Nephron (organoid): Measurements from ENCODE around the gene ZSWIM6.

Source experiments
- H3K27ac Mint-ChIP-seq, 3 experiments: 2 replicates each; pipeline ENCODE4 v1.8.0; 2020; ENCODE audit warnings: mixed read lengths in 3 of 3, mild to moderate bottlenecking in 2 of 3, moderate library complexity in 1 of 3
- H3K27me3 Mint-ChIP-seq: 2 replicates; pipeline ENCODE4 v1.8.0; 2021; ENCODE audit warnings: low read depth, mild to moderate bottlenecking, moderate library complexity, mixed read lengths
- H3K36me3 Mint-ChIP-seq: 2 replicates; pipeline ENCODE4 v1.8.0; 2020; ENCODE audit warnings: low read depth, mixed read lengths
- H3K4me1 Mint-ChIP-seq: 2 replicates; pipeline ENCODE4 v1.8.0; 2020; ENCODE audit warnings: mixed read lengths
- H3K4me3 Mint-ChIP-seq, 3 experiments: 2 replicates each; pipeline ENCODE4 v1.8.0; 2020; ENCODE audit warnings: mild to moderate bottlenecking in 3 of 3, mixed read lengths in 3 of 3, moderate library complexity in 2 of 3
- H3K9me3 Mint-ChIP-seq: 2 replicates; pipeline ENCODE4 v1.8.0; 2020; ENCODE audit warnings: mixed read lengths
- TF ChIP-seq, protein P1 (sequence below), 3 experiments: fragments of 200-600 bp; sonication (generic); IDR thresholded peaks; one replicate each; pipeline ENCODE4 v1.5.0; 2021; ENCODE audit warnings: antibody characterized with exemption in 3 of 3; ENCODE audit not compliant: unreplicated experiment in 3 of 3

ZSWIM6 gene

DNA sequence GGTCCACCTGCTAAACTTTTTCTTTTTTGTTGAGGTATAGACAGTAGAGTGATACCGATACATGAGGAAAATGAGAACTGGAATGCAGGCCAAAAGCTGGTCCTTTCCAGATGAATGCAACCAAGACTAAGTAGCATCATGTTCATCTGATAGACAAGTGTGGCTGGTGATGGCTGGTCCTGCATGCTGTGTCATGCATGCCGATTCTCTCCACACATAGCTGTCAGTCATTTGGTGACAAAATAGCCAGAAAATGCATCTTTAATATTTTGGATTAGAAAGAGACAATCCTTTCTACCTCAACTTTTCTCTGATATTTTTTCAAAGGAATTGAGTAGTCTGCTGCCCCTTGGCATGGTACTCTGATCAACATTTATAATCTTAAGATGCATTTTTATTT lies 49.9 kb downstream of the ZSWIM6 start:
- no peak overlapping the region for H3K4me3 Mint-ChIP-seq
- H3K27me3 Mint-ChIP-seq = no peaks in the 10 kb centered on the region
- H3K36me3 Mint-ChIP-seq = peaks cover 26% of the 10 kb centered on the region
- H3K9me3 Mint-ChIP-seq = no peaks in the 10 kb centered on the region
- TF ChIP-seq, protein P1, sequence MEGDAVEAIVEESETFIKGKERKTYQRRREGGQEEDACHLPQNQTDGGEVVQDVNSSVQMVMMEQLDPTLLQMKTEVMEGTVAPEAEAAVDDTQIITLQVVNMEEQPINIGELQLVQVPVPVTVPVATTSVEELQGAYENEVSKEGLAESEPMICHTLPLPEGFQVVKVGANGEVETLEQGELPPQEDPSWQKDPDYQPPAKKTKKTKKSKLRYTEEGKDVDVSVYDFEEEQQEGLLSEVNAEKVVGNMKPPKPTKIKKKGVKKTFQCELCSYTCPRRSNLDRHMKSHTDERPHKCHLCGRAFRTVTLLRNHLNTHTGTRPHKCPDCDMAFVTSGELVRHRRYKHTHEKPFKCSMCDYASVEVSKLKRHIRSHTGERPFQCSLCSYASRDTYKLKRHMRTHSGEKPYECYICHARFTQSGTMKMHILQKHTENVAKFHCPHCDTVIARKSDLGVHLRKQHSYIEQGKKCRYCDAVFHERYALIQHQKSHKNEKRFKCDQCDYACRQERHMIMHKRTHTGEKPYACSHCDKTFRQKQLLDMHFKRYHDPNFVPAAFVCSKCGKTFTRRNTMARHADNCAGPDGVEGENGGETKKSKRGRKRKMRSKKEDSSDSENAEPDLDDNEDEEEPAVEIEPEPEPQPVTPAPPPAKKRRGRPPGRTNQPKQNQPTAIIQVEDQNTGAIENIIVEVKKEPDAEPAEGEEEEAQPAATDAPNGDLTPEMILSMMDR (IDR thresholded peaks at IDR 0.05; ENCODE audit: unreplicated experiment in 3 of 3) = no peak
- peak overlapping the region in 1 of 3 experiments; percentile 49 for H3K27ac Mint-ChIP-seq
- peaks cover 51% of the 10 kb centered on the region for H3K4me1 Mint-ChIP-seq

DNA sequence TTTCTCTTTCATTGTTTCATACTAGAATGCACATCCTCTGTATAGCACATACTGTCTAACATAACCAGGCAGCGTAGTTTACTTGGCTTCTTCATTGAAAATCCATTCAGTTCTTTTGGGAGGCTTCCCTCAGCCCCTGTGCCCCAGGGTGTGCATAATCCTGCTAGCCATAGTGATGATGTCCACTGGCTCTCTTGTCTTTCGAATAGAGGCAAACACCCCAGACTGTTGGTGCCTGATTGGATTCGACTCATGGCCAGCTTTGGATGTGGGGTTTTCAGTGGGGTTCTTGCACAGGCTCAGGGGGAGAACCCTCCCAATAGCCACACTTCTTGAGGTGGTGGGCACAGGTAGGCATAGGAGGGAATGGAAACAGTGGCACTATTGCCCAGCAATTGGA lies 53.6 kb downstream of the ZSWIM6 start:
- peak overlapping the region; percentile 28 to 59 (median 58) for H3K27ac Mint-ChIP-seq
- TF ChIP-seq, protein P1 (IDR thresholded peaks at IDR 0.05; ENCODE audit: unreplicated experiment in 3 of 3) = no peak
- peaks cover 51% of the 10 kb centered on the region for H3K4me1 Mint-ChIP-seq
- no peaks in the 10 kb centered on the region for H3K9me3 Mint-ChIP-seq
- H3K36me3 Mint-ChIP-seq = peaks cover 14% of the 10 kb centered on the region
- no peak overlapping the region for H3K4me3 Mint-ChIP-seq
- H3K27me3 Mint-ChIP-seq = no peaks in the 10 kb centered on the region

GRCh38 chr5:61386045-61386800 lies 54.2 kb downstream of the ZSWIM6 start:
- no peak overlapping the region for H3K4me3 Mint-ChIP-seq
- TF ChIP-seq, protein P1 (IDR thresholded peaks at IDR 0.05; ENCODE audit: unreplicated experiment in 3 of 3) = no peak
- H3K27me3 Mint-ChIP-seq = no peaks in the 10 kb centered on the region

GRCh38 chr5:61389609-61390008 lies 57.6 kb downstream of the ZSWIM6 start:
- Mint-ChIP-seq H3K4me1 (peaks cover 44% of the 10 kb centered on the region), H3K9me3 (no peaks in the 10 kb centered on the region), H3K27ac (no peak overlapping the region), H3K36me3 (peaks cover 28% of the 10 kb centered on the region), H3K4me3 (no peak overlapping the region), H3K27me3 (no peaks in the 10 kb centered on the region)
- TF ChIP-seq, protein P1 (IDR thresholded peaks at IDR 0.05; ENCODE audit: unreplicated experiment in 3 of 3) = no peak

More at GRCh38 chr5:61386045-61386800, 54.2 kb downstream of the ZSWIM6 start:
- H3K36me3 Mint-ChIP-seq = peaks cover 16% of the 10 kb centered on the region
- H3K9me3 Mint-ChIP-seq = no peaks in the 10 kb centered on the region
- peak overlapping the region; percentile 2 to 61 (median 59) for H3K27ac Mint-ChIP-seq
- peaks cover 51% of the 10 kb centered on the region for H3K4me1 Mint-ChIP-seq

- TF ChIP-seq, protein P1 (IDR thresholded peaks at IDR 0.05; ENCODE audit: unreplicated experiment in 3 of 3) = no peak
- Mint-ChIP-seq H3K27me3 (no peaks in the 10 kb centered on the region), H3K27ac (peak overlapping the region in 1 of 3 experiments; percentile 10), H3K36me3 (peaks cover 43% of the 10 kb centered on the region), H3K9me3 (no peaks in the 10 kb centered on the region), H3K4me3 (no peak overlapping the region), H3K4me1 (peaks cover 12% of the 10 kb centered on the region)
Measured at GRCh38 chr5:61394078-61394704, 62.1 kb downstream of the ZSWIM6 start.
